LNCAP (cell line): Measurements from ENCODE around the gene HSBP1.

ENCODE experiments used
- TF ChIP-seq, protein P1 (sequence below): fragments of 450-650 bp; IDR thresholded peaks from 2 replicates; pipeline ENCODE4 v1.5.1; 2017; ENCODE audit warnings: mild to moderate bottlenecking

The HSBP1 gene

DNA sequence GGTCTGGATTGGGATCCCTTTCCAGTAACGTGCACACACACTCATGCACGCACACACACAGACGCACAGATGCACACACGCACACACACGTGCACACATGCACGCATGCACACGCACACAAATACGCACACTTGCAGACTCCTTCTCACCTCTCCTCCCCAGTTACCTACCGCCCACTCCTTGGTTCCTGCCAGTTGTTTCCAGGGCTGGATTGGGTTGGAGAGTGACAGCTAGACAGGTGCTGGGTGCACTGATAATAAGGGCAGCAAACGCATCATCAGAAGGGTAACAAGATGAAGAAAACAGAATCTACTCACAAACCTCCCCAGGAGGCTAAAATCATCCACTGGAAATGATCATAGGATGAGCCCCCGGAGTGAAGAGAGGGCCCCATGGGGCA lies 45.0 kb downstream of the HSBP1 start:
- TF ChIP-seq, protein P1, sequence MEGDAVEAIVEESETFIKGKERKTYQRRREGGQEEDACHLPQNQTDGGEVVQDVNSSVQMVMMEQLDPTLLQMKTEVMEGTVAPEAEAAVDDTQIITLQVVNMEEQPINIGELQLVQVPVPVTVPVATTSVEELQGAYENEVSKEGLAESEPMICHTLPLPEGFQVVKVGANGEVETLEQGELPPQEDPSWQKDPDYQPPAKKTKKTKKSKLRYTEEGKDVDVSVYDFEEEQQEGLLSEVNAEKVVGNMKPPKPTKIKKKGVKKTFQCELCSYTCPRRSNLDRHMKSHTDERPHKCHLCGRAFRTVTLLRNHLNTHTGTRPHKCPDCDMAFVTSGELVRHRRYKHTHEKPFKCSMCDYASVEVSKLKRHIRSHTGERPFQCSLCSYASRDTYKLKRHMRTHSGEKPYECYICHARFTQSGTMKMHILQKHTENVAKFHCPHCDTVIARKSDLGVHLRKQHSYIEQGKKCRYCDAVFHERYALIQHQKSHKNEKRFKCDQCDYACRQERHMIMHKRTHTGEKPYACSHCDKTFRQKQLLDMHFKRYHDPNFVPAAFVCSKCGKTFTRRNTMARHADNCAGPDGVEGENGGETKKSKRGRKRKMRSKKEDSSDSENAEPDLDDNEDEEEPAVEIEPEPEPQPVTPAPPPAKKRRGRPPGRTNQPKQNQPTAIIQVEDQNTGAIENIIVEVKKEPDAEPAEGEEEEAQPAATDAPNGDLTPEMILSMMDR: no peak

DNA sequence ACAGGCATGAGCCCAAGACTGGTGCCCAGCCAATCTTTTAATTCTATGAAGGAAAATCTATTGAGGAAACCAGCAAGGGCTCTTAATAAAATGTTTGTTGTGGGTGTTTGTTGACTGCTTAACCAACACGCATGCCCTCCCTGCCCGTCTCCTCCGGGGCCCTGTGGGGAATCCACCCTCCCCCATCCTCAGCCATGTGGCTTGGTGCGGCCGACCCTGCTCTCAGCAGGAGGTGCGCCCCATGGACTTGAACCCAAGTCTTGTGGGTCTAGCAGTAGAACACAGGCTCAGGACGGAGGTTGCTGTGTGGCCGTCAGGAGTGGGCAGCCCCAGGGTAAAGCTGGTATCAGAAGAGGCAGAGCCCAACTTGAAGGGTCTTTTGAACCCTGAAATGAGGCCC lies 46.1 kb downstream of the HSBP1 start:
- TF ChIP-seq, protein P1: no peak

DNA sequence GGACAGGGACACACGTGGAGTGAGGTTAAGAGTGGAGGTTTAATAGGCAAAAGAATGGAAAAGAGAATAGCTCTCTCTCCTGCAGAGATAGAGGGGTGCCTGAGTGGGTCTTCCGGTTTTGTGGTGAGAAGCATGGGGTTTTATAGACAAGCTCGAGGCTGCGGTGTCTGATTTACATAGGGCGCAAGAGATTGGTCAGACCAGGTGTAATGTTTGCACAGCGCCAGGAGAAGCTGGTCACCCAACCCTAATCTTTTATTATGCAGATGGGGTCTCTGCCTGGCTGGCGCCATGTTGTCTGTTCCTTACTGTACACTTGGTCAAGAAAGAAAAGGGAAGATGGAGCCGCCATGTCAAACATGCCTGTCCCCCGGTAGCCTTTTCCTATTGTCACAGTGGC lies 46.6 kb downstream of the HSBP1 start:
- TF ChIP-seq, protein P1: no peak

DNA sequence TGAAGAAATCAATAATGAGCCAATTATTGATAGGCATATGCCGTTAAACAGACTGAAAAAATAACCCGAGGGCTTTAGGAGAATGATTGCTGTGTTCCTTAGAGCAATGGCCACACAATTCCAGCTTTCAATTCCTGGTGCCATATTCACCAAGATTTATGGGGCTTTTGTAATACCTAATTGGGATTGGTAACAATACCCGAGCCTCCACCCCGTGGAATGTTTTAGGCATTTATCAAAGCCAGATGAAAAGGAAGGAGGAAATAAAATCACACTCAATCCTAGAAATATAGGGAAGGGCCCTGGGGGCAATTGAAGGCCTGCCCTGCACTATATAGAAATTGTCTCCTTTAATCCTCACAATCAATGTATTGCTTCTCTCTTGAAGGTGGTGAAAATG lies 49.0 kb downstream of the HSBP1 start:
- TF ChIP-seq, protein P1: no peak

DNA sequence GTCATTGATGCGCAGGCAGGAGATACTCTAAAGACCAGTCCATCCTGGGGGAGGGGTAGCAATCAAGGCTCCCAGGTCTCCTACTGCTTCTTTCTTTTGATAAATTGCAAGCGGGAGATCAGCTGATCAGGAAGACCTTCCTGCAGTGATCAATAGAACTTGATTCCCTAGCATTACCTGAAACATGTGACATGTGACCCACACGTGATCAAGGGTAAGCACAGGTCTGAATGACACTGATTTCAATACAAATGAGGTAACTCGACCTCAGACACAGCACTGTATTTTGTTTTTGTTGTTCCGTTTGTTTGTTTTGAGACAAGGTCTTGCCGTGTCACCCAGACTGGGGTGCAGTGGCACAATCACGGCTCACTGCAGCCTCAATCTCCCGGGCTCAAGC lies 51.5 kb downstream of the HSBP1 start:
- TF ChIP-seq, protein P1: no peak

DNA sequence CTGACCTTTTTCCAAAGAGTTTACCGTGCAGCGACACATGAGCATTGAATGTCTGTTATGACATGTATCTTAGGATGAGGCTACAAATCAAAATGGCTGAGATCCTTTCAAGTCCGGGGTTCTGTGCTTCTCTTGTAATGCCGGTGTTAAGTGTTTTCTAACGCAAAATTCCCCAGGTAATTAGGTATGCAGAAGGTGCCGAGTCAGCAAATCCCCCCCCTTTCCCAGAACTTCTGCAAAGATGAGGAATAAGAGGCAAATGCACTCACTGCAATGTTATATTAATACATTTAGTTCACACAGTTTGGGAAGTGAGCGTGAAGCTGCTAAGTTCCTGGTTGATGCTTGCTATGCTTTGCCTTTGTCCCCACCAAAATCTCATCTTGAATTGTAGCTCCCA lies 54.9 kb downstream of the HSBP1 start:
- TF ChIP-seq, protein P1: no peak

DNA sequence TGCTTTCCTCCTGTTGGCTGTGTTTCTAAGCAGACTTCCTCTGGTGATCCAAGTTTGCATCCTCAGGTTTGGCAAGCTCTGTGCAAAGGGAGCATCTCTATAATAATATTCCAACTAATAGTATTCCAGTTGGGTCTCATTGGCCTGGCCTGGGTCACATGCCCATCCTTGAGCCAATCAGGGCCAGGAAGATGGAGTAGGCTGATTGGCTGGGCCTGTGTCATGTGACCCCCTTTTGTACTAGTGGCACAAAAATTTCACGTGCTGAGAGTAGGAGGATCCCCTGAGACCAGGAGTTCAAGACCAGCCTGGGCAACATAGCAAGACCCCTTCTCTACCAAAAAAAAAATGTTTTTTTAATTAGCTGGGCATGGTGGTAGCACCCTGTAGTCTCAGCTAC lies 55.9 kb downstream of the HSBP1 start:
- TF ChIP-seq, protein P1: no peak
